Stomach (tissue), 4 donors: ENCODE data around the gene IDH2.
"Not testable (repeated sequence)": the region's sequence is repeated elsewhere in the genome, so short reads cannot be mapped to it uniquely, and the experiment has no call there.

ENCODE experiments used
- CTCF ChIP-seq, 7 experiments: fragments of 450-650 bp in 4 of 7; fragments of 200-600 bp in 3 of 7; sonication (generic) in 3 of 7; IDR thresholded peaks; one replicate each; pipeline ENCODE4 v1.5.1; 2016 to 2019; ENCODE audit warnings: antibody characterized with exemption in 7 of 7, control low read depth in 2 of 7, mild to moderate bottlenecking in 1 of 7
- POLR2A ChIP-seq, 4 donors: fragments of 450-650 bp; IDR thresholded peaks; one replicate each; pipeline ENCODE4 v1.6.1; 2016; ENCODE audit warnings: antibody characterized with exemption in 4 of 4, control low read depth in 2 of 4, mild to moderate bottlenecking in 1 of 4, moderate library complexity in 1 of 4

- not testable (repeated sequence) for TF ChIP-seq CTCF, POLR2A (IDR thresholded peaks at IDR 0.05)
Measured at GRCh38 chr15:90108038-90108437, 5.8 kb upstream of the IDH2 start.
